Measurements from ENCODE around the gene ATAD2B. TPM values are rescaled to one million over a fixed set of nuclear protein-coding genes. Genes with fewer than 3 reads are reported as not detected.

ATAD2B gene
- polyA plus RNA-seq, 3 donors, result 19.1 to 21.7 (median 19.8) TPM

GRCh38 chr2:23915327-23915726, 11.6 kb downstream of the ATAD2B start:
- DNase-seq (ENCODE audit: low read depth in 3 of 3, low spot score in 2 of 3), result no peak

GRCh38 chr2:23912054-23912453, 14.9 kb downstream of the ATAD2B start:
- no peak for DNase-seq (ENCODE audit: low read depth in 3 of 3, low spot score in 2 of 3)

GRCh38 chr2:23905155-23905554, 21.8 kb downstream of the ATAD2B start:
- no peak for DNase-seq (ENCODE audit: low read depth in 3 of 3, low spot score in 2 of 3)

- no peak for DNase-seq (ENCODE audit: low read depth in 3 of 3, low spot score in 2 of 3)
Measured at GRCh38 chr2:23904692-23905091, 22.2 kb downstream of the ATAD2B start.

GRCh38 chr2:23904215-23904614, 22.7 kb downstream of the ATAD2B start:
- no peak for DNase-seq (ENCODE audit: low read depth in 3 of 3, low spot score in 2 of 3)

- no peak for DNase-seq (ENCODE audit: low read depth in 3 of 3, low spot score in 2 of 3)
Measured at GRCh38 chr2:23903034-23903433, 23.9 kb downstream of the ATAD2B start.

GRCh38 chr2:23901966-23902846, 24.7 kb downstream of the ATAD2B start:
- DNase-seq (ENCODE audit: low read depth in 3 of 3, low spot score in 2 of 3), result no peak

GRCh38 chr2:23900541-23901322, 26.2 kb downstream of the ATAD2B start:
- DNase-seq (ENCODE audit: low read depth in 3 of 3, low spot score in 2 of 3), result no peak

- DNase-seq (ENCODE audit: low read depth in 3 of 3, low spot score in 2 of 3), result no peak
Measured at GRCh38 chr2:23900133-23900532, 26.8 kb downstream of the ATAD2B start.

- DNase-seq (ENCODE audit: low read depth in 3 of 3, low spot score in 2 of 3), result no peak
Measured at GRCh38 chr2:23871206-23871605, 55.7 kb downstream of the ATAD2B start.

- DNase-seq (ENCODE audit: low read depth in 3 of 3, low spot score in 2 of 3), result no peak
Measured at GRCh38 chr2:23867449-23867848, 59.5 kb downstream of the ATAD2B start.

- no peak for DNase-seq (ENCODE audit: low read depth in 3 of 3, low spot score in 2 of 3)
Measured at GRCh38 chr2:23862716-23863426, 64.1 kb downstream of the ATAD2B start.

GRCh38 chr2:23861952-23862351, 65.0 kb downstream of the ATAD2B start:
- no peak for DNase-seq (ENCODE audit: low read depth in 3 of 3, low spot score in 2 of 3)

- DNase-seq (ENCODE audit: low read depth in 3 of 3, low spot score in 2 of 3), result no peak
Measured at GRCh38 chr2:23859983-23860382, 66.9 kb downstream of the ATAD2B start.

GRCh38 chr2:23859234-23859633, 67.7 kb downstream of the ATAD2B start:
- no peak for DNase-seq (ENCODE audit: low read depth in 3 of 3, low spot score in 2 of 3)

GRCh38 chr2:23850564-23851256, 76.2 kb downstream of the ATAD2B start:
- no peak for DNase-seq (ENCODE audit: low read depth in 3 of 3, low spot score in 2 of 3)

GRCh38 chr2:23844905-23845304, 82.0 kb downstream of the ATAD2B start:
- DNase-seq (ENCODE audit: low read depth in 3 of 3, low spot score in 2 of 3), result no peak

GRCh38 chr2:23843051-23843976, 83.6 kb downstream of the ATAD2B start:
- no peak for DNase-seq (ENCODE audit: low read depth in 3 of 3, low spot score in 2 of 3)

- DNase-seq (ENCODE audit: low read depth in 3 of 3, low spot score in 2 of 3), result no peak
Measured at GRCh38 chr2:23839919-23840578, 86.9 kb downstream of the ATAD2B start.

Data from right renal cortex interstitium (tissue), 3 donors.